K562 (cell line): ENCODE data around the gene HSD17B8. TPM values are rescaled to one million over a fixed set of nuclear protein-coding genes. Genes with fewer than 3 reads are reported as not detected.

Experiments used
- ATAC-seq: fragments of 200-7000 bp; cut with Tn5 transposase; 3 replicates; pipeline ENCODE4 v1.9.1; 2020; ENCODE audit warnings: moderate library complexity
- BruUV-seq: library from RNA; stranded (reverse); fragments of 400-500 nt; replicated peaks from 2 replicates; lab custom pipeline; 2021; lab: Mats Ljungman, UMichigan
- CTCF ChIA-PET: fragments of 300-600 bp; formaldehyde crosslinking; extraction: SDS; loops from one replicate; lab custom pipeline; 2021; ENCODE audit warnings: low intra/inter-chr PET ratio; lab: Yijun Ruan, JAX
- POLR2A ChIA-PET: fragments of 300-600, 350-650 bp; sonication (Branson Sonifier 250); formaldehyde crosslinking; extraction: SDS; loops from one replicate; lab custom pipeline; 2021; ENCODE audit warnings: antibody characterized with exemption, inconsistent platforms; lab: Yijun Ruan, JAX
- DNase-seq, 4 experiments: peaks; one replicate each; pipeline versions ENCODE4 v3.0.0 to v3.0.0-alpha.2; 2011 to 2018; ENCODE audit warnings: low spot score in 3 of 4, mixed read lengths in 3 of 4; ENCODE audit errors: extremely low read depth in 1 of 4
- FAIRE-seq: peaks from 2 replicates; lab custom pipeline; 2011; peaks lifted over from hg19 to GRCh38; lab: Jason Lieb, UNC
- H2AFZ ChIP-seq: 2 replicates; pipeline ENCODE4 v1.6.0; 2011; ENCODE audit warnings: low read depth, low read length, control low read depth, inconsistent platforms
- H3K27ac ChIP-seq: fragments of 200-600 bp; 3 replicates; pipeline ENCODE4 v1.8.0; 2011; ENCODE audit warnings: low read depth, mild to moderate bottlenecking, control low read depth, inconsistent platforms, low read length, moderate library complexity, mixed read lengths; ENCODE audit errors: extremely low read depth
- H3K27me3 ChIP-seq, 2 experiments: fragments of 300-600 bp in 1 of 2; 2 replicates in 1 of 2; 3 replicates in 1 of 2; pipeline versions ENCODE4 v1.6.0 to v1.8.0; 2011; ENCODE audit warnings: inconsistent platforms in 2 of 2, low read length in 2 of 2, mild to moderate bottlenecking in 1 of 2, mixed read lengths in 1 of 2, moderate library complexity in 1 of 2; ENCODE audit not compliant: control insufficient read depth in 2 of 2, insufficient read depth in 2 of 2
- H3K36me3 ChIP-seq: fragments of 300-600 bp; 3 replicates; pipeline ENCODE4 v1.8.0; 2011; ENCODE audit warnings: mild to moderate bottlenecking, low read length, inconsistent platforms; ENCODE audit not compliant: control insufficient read depth, insufficient read depth
- H3K4me1 ChIP-seq, 2 experiments: fragments of 200-600 bp in 1 of 2; replicated peaks in 1 of 2; 2 replicates in 1 of 2; 3 replicates in 1 of 2; pipeline versions ENCODE4 v1.5.1 to v1.8.0; 2011; ENCODE audit warnings: inconsistent platforms in 2 of 2, low read length in 2 of 2, mild to moderate bottlenecking in 1 of 2, mixed read lengths in 1 of 2, moderate library complexity in 1 of 2; ENCODE audit not compliant: control insufficient read depth in 2 of 2, insufficient read depth in 2 of 2
- H3K4me2 ChIP-seq: 2 replicates; pipeline ENCODE4 v1.6.1; 2011; ENCODE audit warnings: low read length, control low read depth, inconsistent platforms, mixed read lengths; ENCODE audit not compliant: insufficient read depth
- H3K4me3 ChIP-seq: fragments of 200-600 bp; sonication (generic), shearing (Covaris generic); 2 replicates; pipeline ENCODE4 v1.5.1; 2016; ENCODE audit warnings: control low read depth, inconsistent platforms
- H3K79me2 ChIP-seq: fragments of 200-600 bp; 3 replicates; pipeline ENCODE4 v1.8.0; 2011; ENCODE audit warnings: low read length, inconsistent platforms; ENCODE audit not compliant: control insufficient read depth, insufficient read depth
- H3K9ac ChIP-seq, 2 experiments: 2 replicates each; pipeline versions ENCODE4 v1.6.0 to v1.6.1; 2011; ENCODE audit warnings: low read depth in 2 of 2, low read length in 2 of 2, control low read depth in 1 of 2, inconsistent platforms in 1 of 2, mild to moderate bottlenecking in 1 of 2, mixed read lengths in 1 of 2; ENCODE audit not compliant: insufficient read depth in 1 of 2
- H3K9me1 ChIP-seq: one replicate; pipeline ENCODE4 v1.6.0; 2011; ENCODE audit warnings: inconsistent platforms, mild to moderate bottlenecking, low read length, moderate library complexity; ENCODE audit not compliant: control insufficient read depth, insufficient read depth
- H3K9me3 ChIP-seq: replicated peaks from 2 replicates; pipeline ENCODE4 v1.5.1; 2011; ENCODE audit warnings: low read depth, low read length, inconsistent platforms; ENCODE audit not compliant: control insufficient read depth, insufficient read depth
- H4K20me1 ChIP-seq: replicated peaks from 2 replicates; pipeline ENCODE4 v1.6.1; 2011; ENCODE audit warnings: low read length, inconsistent platforms, mixed read lengths; ENCODE audit not compliant: control insufficient read depth, insufficient read depth
- ATF7 ChIP-seq: fragments of 450-650 bp; IDR thresholded peaks from 2 replicates; pipeline ENCODE4 v1.7.1; 2014; ENCODE audit warnings: mild to moderate bottlenecking, moderate library complexity
- CCAR2 ChIP-seq: fragments of 200-400 bp; formaldehyde crosslinking; IDR thresholded peaks from 2 replicates; pipeline ENCODE4 v1.6.1; 2017; ENCODE audit warnings: mild to moderate bottlenecking, low read depth, low read length
- ELK1 ChIP-seq: sonication (generic); formaldehyde crosslinking; IDR thresholded peaks from 2 replicates; pipeline ENCODE4 v1.8.1; 2022; ENCODE audit warnings: missing genetic modification reagents
- MCM3 ChIP-seq: fragments of 450-650 bp; IDR thresholded peaks from 2 replicates; pipeline ENCODE4 v1.6.1; 2016
- NFE2 ChIP-seq: IDR thresholded peaks from 2 replicates; pipeline ENCODE4 v1.6.1; 2014; ENCODE audit warnings: antibody characterized with exemption, low read depth
- NR2C2 ChIP-seq, 2 experiments: fragments of 200-800 bp in 1 of 2; sonication (Bioruptor generic) in 1 of 2; sonication (generic) in 1 of 2; formaldehyde crosslinking in 1 of 2; IDR thresholded peaks; 2 replicates each; pipeline versions ENCODE4 v1.6.1 to v1.8.0; 2016 to 2022; ENCODE audit warnings: mild to moderate bottlenecking in 1 of 2, missing compliant biosample characterization in 1 of 2, missing genetic modification characterization in 1 of 2, missing genetic modification reagents in 1 of 2
- PCBP1 ChIP-seq: fragments of 200-400 bp; formaldehyde crosslinking; IDR thresholded peaks from 2 replicates; pipeline ENCODE4 v1.6.1; 2018; ENCODE audit warnings: mild to moderate bottlenecking, low read depth, low read length; ENCODE audit not compliant: poor library complexity, severe bottlenecking
- TARDBP ChIP-seq: fragments of 450-650 bp; IDR thresholded peaks from 2 replicates; pipeline ENCODE4 v1.6.1; 2016
- ZBTB7A ChIP-seq: IDR thresholded peaks from 2 replicates; pipeline ENCODE4 v1.6.1; 2011; ENCODE audit warnings: low read depth, mild to moderate bottlenecking, low read length, moderate library complexity, borderline replicate concordance; ENCODE audit not compliant: control insufficient read depth
- ZNF668 ChIP-seq: fragments of 250-450 bp; sonication (Bioruptor Pico); IDR thresholded peaks from 2 replicates; pipeline ENCODE4 v1.8.0; 2022; ENCODE audit warnings: mild to moderate bottlenecking, inconsistent platforms
- ZNF717 ChIP-seq: fragments of 250-450 bp; sonication (Bioruptor Pico); IDR thresholded peaks from 2 replicates; pipeline ENCODE4 v1.5.0; 2021
- WGBS: fragments of 100-300 bp; shearing (Covaris generic); methylation state at CpG from one replicate; pipeline ENCODE4 v1.1.6; 2016; ENCODE audit warnings: low coverage, mixed read lengths; ENCODE audit not compliant: insufficient coverage; ENCODE audit errors: missing lambda C conversion rate; 5-methylcytosine and 5-hydroxymethylcytosine counted together
- in situ Hi-C: fragments of 300-500 bp; cut with MboI; formaldehyde crosslinking; loops from 4 replicates; pipeline ENCODE4 v1.15.0; 2018; ENCODE audit warnings: inconsistent platforms, mixed read lengths
- intact Hi-C: fragments of 100-400 bp; cut with micrococcal nuclease; formaldehyde crosslinking; loops from 2 replicates; pipeline ENCODE4 v1.14.2; 2022
- polyA plus RNA-seq, 8 experiments: library from polyadenylated mRNA; depleted of rRNA in 4 of 8; stranded (reverse) in 5 of 8; unstranded in 3 of 8; fragments of >200 nt; fragmentation: Nextera tagmentation in 2 of 8; fragmentation: Illumina TruSeq in 1 of 8; extraction: Ambion mirVana in 2 of 8; extraction: Trizol in 1 of 8; gene quantifications; 2 replicates each; pipeline versions ENCODE4 v1.2.1 to v1.2.3, GENCODE V29; 2011 to 2014; ENCODE audit warnings: inconsistent platforms in 1 of 8, missing spikeins in 1 of 8
- total RNA-seq, 7 experiments: library from RNA; depleted of rRNA in 6 of 7; stranded (reverse); fragments of >200 nt in 6 of 7; fragmentation: Illumina TruSeq in 2 of 7; extraction: Trizol in 2 of 7; gene quantifications; 2 replicates each; pipeline versions ENCODE4 v1.2.1 to v1.2.3, GENCODE V29; 2011 to 2021; ENCODE audit warnings: low replicate concordance in 1 of 7
- TF ChIP-seq, protein P1 (sequence below): sonication (generic); formaldehyde crosslinking; IDR thresholded peaks from 2 replicates; pipeline ENCODE4 v1.8.0; 2023; ENCODE audit warnings: missing genetic modification reagents, mild to moderate bottlenecking, borderline replicate concordance
- TF ChIP-seq, protein P2 (sequence below): fragments of 450-650 bp; IDR thresholded peaks from 2 replicates; pipeline ENCODE4 v1.6.1; 2016; ENCODE audit warnings: missing biosample characterization, missing genetic modification characterization

HSD17B8 gene
- total and polyA plus RNA-seq, 9 of the 15 experiments (the other 6 are each of a cell fraction or from before 2014, with no cell fraction given), result 3.7 to 35.2 (median 14.2) TPM

GRCh38 chr6:33208091-33208967 is 3.9 kb downstream of the HSD17B8 start, which contains the start of gene RING1:
RING1 (plus strand) TSS chr6:33208500; CDS start chr6:33208823, 323 bp downstream.
- peak within 1 kb of the TSS; percentile 90 for H3K4me3 ChIP-seq
- ChIA-PET POLR2A (interaction anchor here (0.6 to 2.3 kb wide), 20 partner anchors 8 to 1643 kb away, joined by 3 to 12 read pairs (median 4); partner anchors contain the start of genes B3GALT4, RPS18 and VPS52), CTCF (no interaction called here)
- intact Hi-C loops (no loop called here), in situ Hi-C loops (no loop called here)
- peak within 1 kb of the TSS; percentile 87 for H3K4me2 ChIP-seq
- ATAC-seq, result peak; percentile 71
- TSS peak; percentile 98 for BruUV-seq
- H2AFZ ChIP-seq, result peak within 1 kb of the TSS; percentile 82
- peak; percentile 15 for FAIRE-seq
- 2% methylated on average over 66 of the region's 86 CpGs for WGBS
- peaks cover 26 to 63% of the 10 kb centered on the region in 2 experiments for H3K4me1 ChIP-seq
- H4K20me1 ChIP-seq, result peaks cover 6% of the 10 kb centered on the region; the same call in 1 of the 2 replicates
- peak; percentile 91 to 97 (median 96) for DNase-seq
- no peaks in the 10 kb centered on the region for H3K27me3 ChIP-seq
- H3K9me3 ChIP-seq, result no peaks in the 10 kb centered on the region
- H3K9me1 ChIP-seq, result peaks cover 3% of the 10 kb centered on the region
- H3K27ac ChIP-seq, result peak within 1 kb of the TSS; percentile 95
- H3K79me2 ChIP-seq, result peaks cover 37% of the 10 kb centered on the region
- H3K36me3 ChIP-seq, result peaks cover 43% of the 10 kb centered on the region
- H3K9ac ChIP-seq, result peak within 1 kb of the TSS; percentile 96
- TF ChIP-seq, protein P1, sequence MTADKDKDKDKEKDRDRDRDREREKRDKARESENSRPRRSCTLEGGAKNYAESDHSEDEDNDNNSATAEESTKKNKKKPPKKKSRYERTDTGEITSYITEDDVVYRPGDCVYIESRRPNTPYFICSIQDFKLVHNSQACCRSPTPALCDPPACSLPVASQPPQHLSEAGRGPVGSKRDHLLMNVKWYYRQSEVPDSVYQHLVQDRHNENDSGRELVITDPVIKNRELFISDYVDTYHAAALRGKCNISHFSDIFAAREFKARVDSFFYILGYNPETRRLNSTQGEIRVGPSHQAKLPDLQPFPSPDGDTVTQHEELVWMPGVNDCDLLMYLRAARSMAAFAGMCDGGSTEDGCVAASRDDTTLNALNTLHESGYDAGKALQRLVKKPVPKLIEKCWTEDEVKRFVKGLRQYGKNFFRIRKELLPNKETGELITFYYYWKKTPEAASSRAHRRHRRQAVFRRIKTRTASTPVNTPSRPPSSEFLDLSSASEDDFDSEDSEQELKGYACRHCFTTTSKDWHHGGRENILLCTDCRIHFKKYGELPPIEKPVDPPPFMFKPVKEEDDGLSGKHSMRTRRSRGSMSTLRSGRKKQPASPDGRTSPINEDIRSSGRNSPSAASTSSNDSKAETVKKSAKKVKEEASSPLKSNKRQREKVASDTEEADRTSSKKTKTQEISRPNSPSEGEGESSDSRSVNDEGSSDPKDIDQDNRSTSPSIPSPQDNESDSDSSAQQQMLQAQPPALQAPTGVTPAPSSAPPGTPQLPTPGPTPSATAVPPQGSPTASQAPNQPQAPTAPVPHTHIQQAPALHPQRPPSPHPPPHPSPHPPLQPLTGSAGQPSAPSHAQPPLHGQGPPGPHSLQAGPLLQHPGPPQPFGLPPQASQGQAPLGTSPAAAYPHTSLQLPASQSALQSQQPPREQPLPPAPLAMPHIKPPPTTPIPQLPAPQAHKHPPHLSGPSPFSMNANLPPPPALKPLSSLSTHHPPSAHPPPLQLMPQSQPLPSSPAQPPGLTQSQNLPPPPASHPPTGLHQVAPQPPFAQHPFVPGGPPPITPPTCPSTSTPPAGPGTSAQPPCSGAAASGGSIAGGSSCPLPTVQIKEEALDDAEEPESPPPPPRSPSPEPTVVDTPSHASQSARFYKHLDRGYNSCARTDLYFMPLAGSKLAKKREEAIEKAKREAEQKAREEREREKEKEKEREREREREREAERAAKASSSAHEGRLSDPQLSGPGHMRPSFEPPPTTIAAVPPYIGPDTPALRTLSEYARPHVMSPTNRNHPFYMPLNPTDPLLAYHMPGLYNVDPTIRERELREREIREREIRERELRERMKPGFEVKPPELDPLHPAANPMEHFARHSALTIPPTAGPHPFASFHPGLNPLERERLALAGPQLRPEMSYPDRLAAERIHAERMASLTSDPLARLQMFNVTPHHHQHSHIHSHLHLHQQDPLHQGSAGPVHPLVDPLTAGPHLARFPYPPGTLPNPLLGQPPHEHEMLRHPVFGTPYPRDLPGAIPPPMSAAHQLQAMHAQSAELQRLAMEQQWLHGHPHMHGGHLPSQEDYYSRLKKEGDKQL, result peak; percentile 93; the same call in 1 of the 2 replicates
- TF ChIP-seq TARDBP (peak; percentile 99), CCAR2 (no peak), ATF7 (peak; percentile 95), PCBP1 (peak; percentile 3), ZBTB7A (peak; percentile 77), NR2C2 (CRISPR knock-in tag; IDR thresholded peaks at IDR 0.05) (peak; percentile 67), NR2C2 (tag; IDR thresholded peaks at IDR 0.05) (peak; percentile 65; the same call in 1 of the 2 replicates), ELK1 (CRISPR knock-in tag) (peak; percentile 34; the same call in 1 of the 2 replicates), ZNF668 (CRISPR knock-in tag) (no peak), ZNF717 (CRISPR knock-in tag) (no peak), NFE2 (0 out of 2 replicates have a peak, but pooled peaks have one; percentile 6), MCM3 (no peak)
- TF ChIP-seq, protein P2, sequence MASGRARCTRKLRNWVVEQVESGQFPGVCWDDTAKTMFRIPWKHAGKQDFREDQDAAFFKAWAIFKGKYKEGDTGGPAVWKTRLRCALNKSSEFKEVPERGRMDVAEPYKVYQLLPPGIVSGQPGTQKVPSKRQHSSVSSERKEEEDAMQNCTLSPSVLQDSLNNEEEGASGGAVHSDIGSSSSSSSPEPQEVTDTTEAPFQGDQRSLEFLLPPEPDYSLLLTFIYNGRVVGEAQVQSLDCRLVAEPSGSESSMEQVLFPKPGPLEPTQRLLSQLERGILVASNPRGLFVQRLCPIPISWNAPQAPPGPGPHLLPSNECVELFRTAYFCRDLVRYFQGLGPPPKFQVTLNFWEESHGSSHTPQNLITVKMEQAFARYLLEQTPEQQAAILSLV (tag), result no peak
